K562 (cell line): ENCODE measurements around the gene LARP4B. TPM values are rescaled to one million over a fixed set of nuclear protein-coding genes. Genes with fewer than 3 reads are reported as not detected.

ENCODE experiments used
- CBX1 ChIP-seq: sonication (generic); IDR thresholded peaks from 2 replicates; pipeline ENCODE4 v1.6.1; 2016; ENCODE audit warnings: antibody characterized with exemption, low read depth, mild to moderate bottlenecking
- CBX2 ChIP-seq: fragments of 200-600 bp; sonication (generic); IDR thresholded peaks from one replicate; pipeline ENCODE4 v1.6.1; 2012; ENCODE audit warnings: mild to moderate bottlenecking, low read length, inconsistent platforms; ENCODE audit not compliant: insufficient read depth, poor library complexity, severe bottlenecking
- FUS ChIP-seq: fragments of 200-400 bp; formaldehyde crosslinking; optimal IDR thresholded peaks from 2 replicates; pipeline ENCODE3; 2017; ENCODE audit warnings: low read depth, low read length
- HNRNPLL ChIP-seq: fragments of 200-400 bp; formaldehyde crosslinking; IDR thresholded peaks from 2 replicates; pipeline ENCODE4 v1.6.1; 2017; ENCODE audit warnings: low read length, low read depth, mild to moderate bottlenecking; ENCODE audit not compliant: poor library complexity, severe bottlenecking
- NFIC ChIP-seq: fragments of 450-650 bp; IDR thresholded peaks from 2 replicates; pipeline ENCODE4 v1.6.1; 2017; ENCODE audit warnings: mild to moderate bottlenecking, inconsistent platforms
- NFRKB ChIP-seq: fragments of 450-650 bp; IDR thresholded peaks from 2 replicates; pipeline ENCODE4 v1.6.1; 2016; ENCODE audit warnings: low read depth
- PHTF2 ChIP-seq: fragments of 250-450 bp; sonication (Bioruptor Pico); IDR thresholded peaks from 2 replicates; pipeline ENCODE4 v1.5.0; 2021; ENCODE audit warnings: mild to moderate bottlenecking
- RBM22 ChIP-seq: fragments of 200-400 bp; formaldehyde crosslinking; IDR thresholded peaks from 2 replicates; pipeline ENCODE4 v1.6.1; 2018; ENCODE audit warnings: low read length, low read depth; ENCODE audit not compliant: poor library complexity, severe bottlenecking
- TCF7L2 ChIP-seq: fragments of 150-350 bp; IDR thresholded peaks from 2 replicates; pipeline ENCODE4 v1.6.1; 2016; ENCODE audit warnings: low read depth, mild to moderate bottlenecking, low read length, moderate library complexity
- TCFL5 ChIP-seq: fragments of 250-450 bp; sonication (Bioruptor Pico); conservative IDR thresholded peaks from 2 replicates; pipeline ENCODE4 v1.6.1; 2021; ENCODE audit warnings: mild to moderate bottlenecking, moderate library complexity, matching md5 sums
- ZBTB2 ChIP-seq: fragments of 450-650 bp; IDR thresholded peaks from 2 replicates; pipeline ENCODE4 v1.6.1; 2016; ENCODE audit warnings: antibody characterized with exemption
- ZNF280A ChIP-seq: fragments of 450-650 bp; IDR thresholded peaks from 2 replicates; pipeline ENCODE4 v1.6.1; 2018; ENCODE audit warnings: mild to moderate bottlenecking, low read depth; ENCODE audit not compliant: partially characterized antibody
- ZNF695 ChIP-seq: fragments of 450-650 bp; formaldehyde crosslinking; IDR thresholded peaks from 2 replicates; pipeline ENCODE4 v1.4.0; 2020; ENCODE audit warnings: mild to moderate bottlenecking, moderate library complexity
- polyA plus RNA-seq, 8 experiments: library from polyadenylated mRNA; depleted of rRNA in 4 of 8; stranded (reverse) in 5 of 8; unstranded in 3 of 8; fragments of >200 nt; fragmentation: Nextera tagmentation in 2 of 8; fragmentation: Illumina TruSeq in 1 of 8; extraction: Ambion mirVana in 2 of 8; extraction: Trizol in 1 of 8; gene quantifications; 2 replicates each; pipeline versions ENCODE4 v1.2.1 to v1.2.3, GENCODE V29; 2011 to 2014; ENCODE audit warnings: inconsistent platforms in 1 of 8, missing spikeins in 1 of 8
- total RNA-seq, 7 experiments: library from RNA; depleted of rRNA in 6 of 7; stranded (reverse); fragments of >200 nt in 6 of 7; fragmentation: Illumina TruSeq in 2 of 7; extraction: Trizol in 2 of 7; gene quantifications; 2 replicates each; pipeline versions ENCODE4 v1.2.1 to v1.2.3, GENCODE V29; 2011 to 2021; ENCODE audit warnings: low replicate concordance in 1 of 7

The LARP4B gene
- total and polyA plus RNA-seq, 9 of the 15 experiments (the other 6 are each of a cell fraction or from before 2014, with no cell fraction given) = 11.8 to 130 (median 42.6) TPM

GRCh38 chr10:855671-856070, 75.8 kb downstream of the LARP4B start (continued):
- TF ChIP-seq ZBTB2 (no peak), ZNF280A (no peak), ZNF695 (no peak), NFRKB (no peak), CBX1 (no peak), FUS (no peak), CBX2 (no peak), HNRNPLL (no peak), NFIC (no peak), RBM22 (no peak), PHTF2 (CRISPR knock-in tag) (no peak), TCF7L2 (no peak), TCFL5 (CRISPR knock-in tag) (no peak)
- TF ChIP-seq, all 486 proteins: peak for 0
